NCI-H226 (cell line): ENCODE results near the gene SPTLC2.
"Not testable (repeated sequence)": the region's sequence is repeated elsewhere in the genome, so short reads cannot be mapped to it uniquely, and the experiment has no call there.

Source experiments
- DNase-seq: peaks from one replicate; pipeline ENCODE4 v3.0.0-alpha.2; 2015

SPTLC2 gene

GRCh38 chr14:77585385-77585784, 31.1 kb downstream of the SPTLC2 start:
- DNase-seq = no peak

DNA sequence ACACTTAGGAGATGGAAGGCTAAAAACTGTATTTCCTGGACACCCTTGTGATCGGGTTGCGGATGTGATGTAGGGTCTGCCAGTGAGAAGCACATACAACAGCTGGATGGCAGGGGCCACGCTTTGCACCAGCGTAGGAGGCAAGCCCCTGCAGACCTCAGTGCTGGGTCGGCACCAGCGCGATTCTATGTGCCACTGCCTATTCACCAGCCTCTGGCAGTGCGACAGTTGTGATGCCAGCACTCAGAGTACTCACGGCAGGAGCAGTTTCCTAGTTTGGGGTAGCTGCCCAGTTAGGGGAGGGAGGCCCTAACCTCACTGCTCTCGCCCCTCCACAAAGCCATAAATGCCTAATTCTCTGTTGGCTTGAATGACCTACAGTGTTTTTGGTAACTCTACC, 31.6 kb downstream of the SPTLC2 start:
- DNase-seq = no peak

DNA sequence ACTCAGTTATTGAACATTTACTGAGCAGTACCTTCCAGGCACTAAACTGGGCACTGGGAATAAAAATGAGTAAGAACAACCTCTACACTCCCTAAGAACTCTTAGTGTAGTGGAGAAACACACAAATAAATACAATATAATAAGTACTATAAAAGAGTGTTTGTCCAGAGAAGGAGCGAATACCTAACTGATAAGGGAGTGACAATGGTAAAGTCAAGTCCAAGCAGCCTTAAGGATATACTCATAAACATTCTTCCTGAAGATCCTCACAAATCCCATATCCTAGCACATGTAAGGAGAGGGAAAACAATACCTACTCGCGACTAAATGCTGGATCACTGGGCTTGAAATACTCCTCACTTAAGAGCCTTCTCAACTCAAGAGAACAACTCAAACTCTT, 32.8 kb downstream of the SPTLC2 start:
- no peak for DNase-seq

DNA sequence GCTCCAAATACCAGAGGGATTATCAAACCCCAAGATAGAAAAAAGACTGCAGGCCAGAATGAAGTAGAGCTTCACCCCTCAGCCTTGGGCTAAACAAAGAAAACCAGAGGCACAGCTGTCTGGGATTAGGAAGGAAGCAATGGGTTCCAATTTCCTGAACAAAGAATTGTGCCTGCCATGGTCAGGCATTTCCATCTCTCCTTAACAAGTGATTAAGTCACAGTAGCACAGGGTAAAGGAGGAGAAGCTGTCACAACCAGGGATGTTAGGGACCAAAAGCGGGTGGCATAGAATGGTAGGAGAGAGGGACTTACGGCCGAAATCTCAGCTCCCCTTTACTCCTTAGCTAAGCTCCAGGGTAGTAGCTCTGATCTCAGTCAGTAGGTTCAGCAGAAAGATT, 33.9 kb downstream of the SPTLC2 start:
- DNase-seq = no peak

DNA sequence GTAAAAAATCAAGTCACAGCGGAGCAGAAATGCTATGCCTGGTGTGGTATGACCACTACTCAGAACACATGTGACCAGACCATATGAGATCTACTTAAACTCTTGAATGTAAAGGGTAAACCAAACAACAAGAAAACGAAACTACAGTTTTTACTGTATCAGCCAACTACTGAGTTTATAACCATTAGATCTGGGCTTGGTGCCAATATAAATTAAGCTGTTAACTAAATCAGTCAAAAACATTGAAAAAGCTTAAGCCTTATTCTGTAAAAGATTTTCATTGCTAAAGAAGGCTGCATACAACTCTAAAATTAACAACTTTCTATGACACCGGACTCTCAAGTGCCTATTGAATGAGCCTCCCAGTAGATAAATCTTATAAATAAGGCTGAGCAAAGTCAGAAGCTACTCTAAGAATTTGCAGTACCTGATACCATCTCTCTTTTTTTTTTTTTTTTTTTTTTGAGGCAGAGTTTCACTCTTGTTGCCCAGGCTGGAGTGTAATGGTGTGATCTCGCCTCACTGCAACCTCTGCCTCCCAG, 35.4 kb downstream of the SPTLC2 start:
- peak; percentile 31 for DNase-seq

DNA sequence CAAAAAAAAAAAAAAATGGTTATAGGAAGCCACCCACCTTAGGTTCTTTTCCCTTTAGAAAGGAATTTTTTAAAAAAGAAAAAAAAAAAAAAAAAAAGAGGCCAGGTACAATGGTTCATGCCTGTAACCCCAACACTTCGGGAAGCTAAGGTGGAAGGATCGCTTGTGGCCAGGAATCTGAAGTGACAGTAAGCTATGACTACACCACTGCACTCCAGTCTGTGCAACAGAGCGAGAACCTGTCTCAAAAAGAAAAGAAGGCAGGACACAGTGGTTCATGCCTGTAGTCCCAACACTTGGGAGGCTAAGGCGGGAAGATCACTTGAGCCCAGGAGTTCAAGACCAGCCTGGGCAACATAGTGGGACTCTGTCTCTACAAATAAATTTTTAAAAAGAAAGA, 36.0 kb downstream of the SPTLC2 start:
- DNase-seq = no peak

DNA sequence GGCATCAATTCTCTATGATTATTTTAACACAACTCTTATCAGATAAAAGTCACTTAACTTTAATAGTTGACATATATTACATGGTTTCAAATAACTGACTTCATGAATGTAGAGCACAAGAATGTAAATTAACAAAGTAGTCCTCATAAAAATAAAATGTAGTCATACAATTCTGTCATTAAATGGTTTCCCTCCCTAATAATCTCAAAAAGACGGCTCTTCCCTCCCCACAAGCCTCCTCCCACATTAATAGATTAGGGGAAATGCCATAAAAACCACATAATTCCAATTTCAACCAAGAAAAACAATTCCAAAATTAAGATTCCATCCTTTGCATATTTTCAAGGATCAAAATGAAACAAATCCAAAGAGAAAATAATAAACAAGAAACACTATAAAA, 36.7 kb downstream of the SPTLC2 start:
- no peak for DNase-seq

DNA sequence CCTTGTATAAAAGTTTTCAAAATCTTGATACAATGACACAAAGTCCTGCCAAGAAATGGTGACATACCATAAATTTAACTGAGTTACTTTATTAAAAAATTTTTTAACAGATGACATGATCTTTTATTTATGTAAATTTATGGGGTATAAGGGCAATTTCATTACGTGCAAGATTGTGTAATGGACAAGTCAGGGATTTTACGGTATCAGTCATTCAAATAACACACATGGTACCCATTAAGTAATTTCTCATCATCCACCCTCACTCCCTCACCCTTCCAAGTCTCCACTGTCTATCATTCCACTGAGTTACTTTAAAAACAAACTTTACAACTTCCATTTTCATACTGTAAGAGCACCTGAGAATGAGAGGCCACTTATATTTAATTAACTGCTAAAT, 37.4 kb downstream of the SPTLC2 start:
- no peak for DNase-seq

DNA sequence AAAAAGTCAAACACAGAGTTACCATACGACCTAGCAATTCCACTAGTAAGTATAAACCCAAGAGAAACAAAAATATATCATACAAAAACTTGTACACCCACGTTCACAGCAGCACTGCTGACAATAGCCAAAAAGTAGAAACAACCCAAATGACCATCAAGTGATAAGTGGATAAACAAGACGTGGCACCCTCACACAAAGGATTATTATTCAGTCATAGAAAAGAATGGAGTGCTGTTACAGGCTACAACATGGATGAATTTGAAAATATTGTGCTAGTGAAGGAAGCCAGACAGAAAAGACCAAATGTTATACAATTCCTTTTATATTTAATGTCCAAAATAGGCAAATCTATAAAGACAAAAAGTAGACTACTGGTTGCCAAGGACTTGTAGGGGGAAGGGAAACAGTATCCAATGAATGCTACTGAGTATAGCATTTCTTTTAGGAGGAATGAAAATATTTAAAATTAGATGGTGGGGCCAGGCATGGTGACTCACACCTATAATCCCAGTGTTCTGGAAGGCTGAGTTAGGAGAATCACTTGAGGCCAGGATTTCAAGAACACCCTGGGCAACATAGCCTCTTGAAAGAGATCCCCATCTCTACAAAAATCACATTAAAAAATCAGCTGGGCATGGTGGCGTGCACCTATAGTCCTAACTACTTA, 41.9 kb downstream of the SPTLC2 start:
- no peak for DNase-seq

- no peak for DNase-seq
Observed at GRCh38 chr14:77573964-77574363, 42.5 kb downstream of the SPTLC2 start.

GRCh38 chr14:77570706-77571268, 45.6 kb downstream of the SPTLC2 start:
- DNase-seq = peak; percentile 31

DNA sequence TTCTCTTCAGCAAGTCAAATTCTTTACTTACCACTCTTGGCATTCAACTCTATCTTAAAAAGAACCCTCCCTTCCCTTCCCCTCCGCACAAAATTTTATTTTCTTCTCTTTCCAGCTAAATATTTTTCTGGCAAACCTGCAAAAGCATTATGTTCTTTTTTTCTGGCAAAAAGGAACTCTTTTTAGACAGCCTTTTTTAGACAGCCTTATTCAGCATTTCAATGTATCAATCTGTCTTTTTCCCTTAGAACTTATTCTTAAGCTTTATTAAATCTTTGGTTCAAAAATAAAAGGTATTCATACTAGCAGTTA, 50.5 kb downstream of the SPTLC2 start:
- no peak for DNase-seq

DNA sequence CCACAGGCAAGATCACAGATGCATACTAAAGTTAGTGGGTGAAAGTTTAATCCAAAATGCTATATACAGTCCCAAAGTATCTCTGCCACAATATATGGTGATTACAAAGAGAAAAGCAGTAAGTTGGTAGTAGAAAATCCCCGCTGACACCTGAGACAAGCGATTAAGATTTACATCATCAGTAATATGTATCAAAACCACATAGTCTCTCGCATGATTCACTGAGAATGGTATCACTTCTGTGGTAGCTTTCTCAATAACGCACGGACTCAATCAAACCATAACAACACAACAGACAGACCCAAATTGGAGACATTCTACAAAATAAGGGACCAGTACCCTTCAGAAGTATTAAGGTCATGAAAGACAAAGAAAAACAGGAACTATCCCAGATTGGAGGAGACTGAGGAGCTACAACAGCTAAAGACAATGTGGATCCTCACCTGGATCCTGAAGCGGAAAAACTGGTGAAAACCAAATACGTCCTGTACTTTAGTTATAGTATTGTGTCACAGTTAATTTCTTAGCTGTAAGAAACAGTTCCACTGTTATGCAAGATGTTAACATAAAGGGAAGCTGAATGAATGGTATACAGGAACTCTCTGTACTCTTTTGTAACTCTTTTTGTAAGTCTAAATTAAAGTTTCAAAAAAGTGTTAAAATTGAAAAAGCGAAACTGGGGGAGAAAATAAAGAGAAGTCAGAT, 51.0 kb downstream of the SPTLC2 start:
- DNase-seq = no peak

GRCh38 chr14:77562681-77563080, 53.8 kb downstream of the SPTLC2 start:
- DNase-seq = no peak

DNA sequence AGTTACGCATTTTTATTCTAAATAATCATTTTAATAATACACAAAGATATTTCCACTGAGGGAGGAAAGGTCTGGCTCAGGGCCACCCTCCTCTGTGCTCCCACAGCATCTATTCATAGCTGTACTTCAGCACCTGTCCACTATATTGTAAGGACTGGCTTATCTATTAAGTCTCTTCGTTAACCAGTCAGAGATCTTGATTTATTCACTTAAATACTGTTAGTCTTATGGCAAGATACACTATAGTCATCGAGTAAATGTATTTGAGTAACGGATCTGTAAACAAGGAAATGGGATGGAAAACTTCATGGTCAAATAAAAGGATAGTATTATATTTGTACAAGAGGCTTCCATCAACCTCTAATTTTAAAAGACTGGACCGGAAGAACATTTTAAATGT, 54.6 kb downstream of the SPTLC2 start:
- DNase-seq = no peak

- DNase-seq = no peak
Observed at GRCh38 chr14:77559381-77559780, 57.1 kb downstream of the SPTLC2 start.

DNA sequence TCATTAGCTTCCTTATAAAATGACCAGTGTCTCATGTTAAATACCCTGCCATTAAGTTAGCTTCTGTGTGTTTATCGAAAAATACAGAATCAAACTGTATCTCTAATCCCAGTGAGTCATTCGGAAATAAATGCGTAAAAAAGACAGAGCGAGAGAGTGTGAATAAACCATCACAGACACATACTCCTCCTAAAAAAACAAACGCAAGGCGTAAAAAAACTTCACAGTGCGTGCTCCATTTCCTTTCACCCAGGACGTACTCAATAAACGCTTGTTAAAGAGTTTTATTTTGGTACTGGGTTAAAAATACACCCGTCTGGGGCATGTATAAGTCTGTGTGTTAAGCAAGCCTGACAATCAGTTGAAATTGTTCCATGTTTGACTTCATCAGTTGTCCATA, 59.0 kb downstream of the SPTLC2 start:
- no peak for DNase-seq

- no peak for DNase-seq
Observed at GRCh38 chr14:77556946-77557345, 59.5 kb downstream of the SPTLC2 start.

DNA sequence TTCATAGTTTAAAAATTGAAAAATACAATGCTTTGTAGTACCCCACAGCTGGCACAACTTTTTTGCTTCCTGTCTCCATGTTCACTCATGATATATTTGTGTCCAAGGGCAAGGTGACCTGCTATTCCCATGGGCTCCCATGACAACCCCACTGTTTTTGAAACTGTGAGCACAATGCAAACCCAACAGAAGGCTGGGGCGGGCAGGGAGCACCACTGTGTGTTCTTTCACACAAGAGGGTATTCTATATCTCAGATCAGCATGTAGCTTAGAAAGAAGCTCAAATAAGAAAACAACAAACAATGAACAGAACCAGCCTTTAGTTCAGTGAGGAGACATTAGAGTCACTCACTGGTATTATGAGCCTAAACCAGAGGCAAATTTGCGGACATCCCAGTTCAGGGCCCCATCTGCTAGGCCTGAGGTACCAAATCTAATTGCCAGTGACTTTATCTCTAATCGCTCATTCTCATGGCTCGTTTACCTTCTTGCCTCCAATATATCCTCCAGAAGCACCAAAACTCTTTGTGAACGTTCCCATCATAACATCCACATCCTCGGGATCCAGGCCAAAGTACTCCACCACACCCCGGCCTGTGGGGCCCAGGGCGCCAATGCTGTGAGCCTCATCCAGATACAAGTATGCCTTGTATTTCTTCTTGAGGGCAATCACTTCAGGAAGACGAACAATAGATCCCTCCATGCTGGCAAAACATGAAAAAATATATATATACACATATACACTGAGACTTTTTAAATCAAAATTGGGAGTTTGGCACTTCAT, 61.4 kb downstream of the SPTLC2 start:
- DNase-seq = no peak

DNA sequence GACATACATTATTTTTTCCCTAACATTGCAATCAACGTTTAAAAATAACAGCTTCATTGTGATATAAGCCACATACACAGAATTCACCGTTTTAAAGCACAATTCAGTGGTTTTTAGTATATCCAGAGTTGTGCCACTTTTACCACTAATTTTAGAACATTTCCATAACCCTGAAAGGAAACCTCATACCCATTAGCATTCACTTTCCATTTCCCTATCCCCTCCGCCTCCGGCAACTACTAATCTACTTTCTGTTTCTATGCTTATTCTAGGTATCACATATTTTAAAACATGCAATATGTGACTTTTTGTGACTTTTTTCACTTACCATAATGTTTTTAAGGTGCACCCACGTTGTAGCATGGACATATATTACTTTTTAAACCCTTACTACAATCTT, 62.2 kb downstream of the SPTLC2 start:
- no peak for DNase-seq

- DNase-seq = no peak
Observed at GRCh38 chr14:77549451-77549850, 67.0 kb downstream of the SPTLC2 start.

GRCh38 chr14:77547512-77548180, 68.8 kb downstream of the SPTLC2 start:
- no peak for DNase-seq

DNA sequence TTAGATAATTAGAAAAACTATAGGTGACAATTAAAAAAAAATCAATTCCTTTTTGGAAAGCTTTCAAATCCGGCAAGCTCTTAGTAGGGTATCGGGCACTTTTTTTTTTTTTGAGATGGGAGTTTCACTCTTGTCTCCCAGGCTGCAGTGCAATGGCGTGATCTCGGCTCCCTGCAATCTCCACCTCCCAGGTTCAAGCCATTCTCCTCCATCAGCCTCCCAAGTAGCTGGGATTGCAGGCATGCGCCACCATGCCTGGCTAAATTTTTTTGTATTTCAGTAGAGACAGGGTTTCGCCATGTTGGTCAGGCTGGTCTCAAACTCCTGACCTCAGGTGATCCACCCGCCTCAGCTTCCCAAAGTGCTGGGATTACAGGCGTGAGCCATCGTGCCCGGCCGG, 71.3 kb downstream of the SPTLC2 start:
- DNase-seq = not testable (repeated sequence)
